Rectal smooth muscle tissue (tissue), 1 donor: ENCODE measurements around the gene EYS.

Experiments used
- H3K27ac ChIP-seq: one replicate; pipeline ENCODE4 v1.7.0; 2013; ENCODE audit warnings: low read depth, low read length, inconsistent platforms
- H3K27me3 ChIP-seq: one replicate; pipeline ENCODE4 v1.7.0; 2013; ENCODE audit warnings: low read length; ENCODE audit not compliant: control insufficient read depth, insufficient read depth
- H3K36me3 ChIP-seq: one replicate; pipeline ENCODE4 v1.7.0; 2013; ENCODE audit warnings: low read length; ENCODE audit not compliant: control insufficient read depth, insufficient read depth
- H3K4me1 ChIP-seq: one replicate; pipeline ENCODE4 v1.7.0; 2013; ENCODE audit warnings: low read length; ENCODE audit not compliant: control insufficient read depth, insufficient read depth
- H3K4me3 ChIP-seq: one replicate; pipeline ENCODE4 v1.7.0; 2013; ENCODE audit warnings: low read length
- H3K9ac ChIP-seq: one replicate; pipeline ENCODE4 v1.7.0; 2013; ENCODE audit warnings: low read length

Gene EYS

DNA sequence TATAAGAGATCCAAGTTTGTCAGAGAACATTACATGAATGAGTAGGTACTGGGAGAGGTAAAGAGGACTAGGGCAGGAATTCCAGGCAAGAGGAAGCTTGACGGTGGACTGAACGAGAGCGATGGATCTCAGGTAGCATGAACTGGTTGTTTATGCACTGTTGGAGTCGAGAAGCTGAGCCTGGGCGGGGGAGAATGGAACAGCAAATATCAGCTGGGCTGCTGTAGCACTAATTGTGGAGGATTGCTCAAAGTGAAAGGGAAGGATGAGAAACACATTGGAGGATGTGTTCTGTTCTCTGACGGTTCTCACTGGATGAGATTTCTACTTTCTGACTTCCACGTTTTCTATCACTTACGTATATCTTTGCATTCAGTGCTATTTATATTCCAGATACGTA, 1907.2 kb downstream of the EYS start:
- H3K36me3 ChIP-seq: no peaks in the 10 kb centered on the region
- no peak overlapping the region for H3K27ac ChIP-seq
- no peaks in the 10 kb centered on the region for H3K27me3 ChIP-seq
- H3K9ac ChIP-seq: no peak overlapping the region
- H3K4me3 ChIP-seq: no peak overlapping the region
- no peaks in the 10 kb centered on the region for H3K4me1 ChIP-seq

GRCh38 chr6:63799313-63799712, 1907.7 kb downstream of the EYS start:
- H3K27ac ChIP-seq: no peak overlapping the region
- H3K4me1 ChIP-seq: no peaks in the 10 kb centered on the region
- H3K4me3 ChIP-seq: no peak overlapping the region
- H3K27me3 ChIP-seq: no peaks in the 10 kb centered on the region
- H3K9ac ChIP-seq: no peak overlapping the region
- no peaks in the 10 kb centered on the region for H3K36me3 ChIP-seq

DNA sequence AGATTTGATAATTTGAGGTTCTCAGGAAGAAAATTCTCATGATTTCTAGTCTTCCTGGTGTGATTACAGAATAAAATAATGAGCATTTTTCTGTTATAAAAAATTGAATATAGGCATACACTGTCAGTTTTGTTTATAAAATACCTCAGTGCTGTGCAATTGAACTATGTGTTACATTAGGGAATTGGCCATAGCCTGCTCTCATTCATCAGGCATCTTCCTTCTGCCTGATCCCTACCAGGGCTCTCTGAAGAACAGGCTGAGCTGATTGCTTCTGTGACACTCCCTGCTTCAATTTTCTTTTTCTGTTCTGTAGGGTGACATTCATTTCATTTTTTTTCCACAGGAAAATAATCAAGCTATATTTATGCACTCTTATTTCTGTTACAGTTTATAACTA, 1908.6 kb downstream of the EYS start:
- H3K4me3 ChIP-seq: no peak overlapping the region
- H3K4me1 ChIP-seq: no peaks in the 10 kb centered on the region
- no peak overlapping the region for H3K9ac ChIP-seq
- no peak overlapping the region for H3K27ac ChIP-seq
- H3K27me3 ChIP-seq: no peaks in the 10 kb centered on the region
- H3K36me3 ChIP-seq: no peaks in the 10 kb centered on the region

DNA sequence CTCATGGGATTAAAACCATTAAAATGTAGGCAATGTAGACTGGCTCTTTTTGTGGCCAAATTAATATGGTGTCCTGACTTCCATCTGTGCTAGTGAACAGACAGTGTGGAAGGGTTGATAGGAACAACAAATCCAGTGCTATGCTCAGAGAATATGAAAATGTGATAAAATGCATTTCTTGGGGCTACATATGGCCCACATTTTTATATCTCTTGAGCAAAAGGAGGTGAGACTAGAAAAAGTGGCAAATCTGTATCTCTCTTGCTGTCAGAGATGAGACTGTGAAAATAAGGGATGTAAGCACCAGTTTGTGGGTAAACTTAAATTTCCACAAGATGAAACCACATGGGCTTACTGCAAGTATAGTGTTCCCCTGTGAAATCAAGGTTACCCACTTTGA, 1909.3 kb downstream of the EYS start:
- H3K27me3 ChIP-seq: no peaks in the 10 kb centered on the region
- H3K4me3 ChIP-seq: no peak overlapping the region
- H3K27ac ChIP-seq: no peak overlapping the region
- H3K36me3 ChIP-seq: no peaks in the 10 kb centered on the region
- no peak overlapping the region for H3K9ac ChIP-seq
- no peaks in the 10 kb centered on the region for H3K4me1 ChIP-seq

DNA sequence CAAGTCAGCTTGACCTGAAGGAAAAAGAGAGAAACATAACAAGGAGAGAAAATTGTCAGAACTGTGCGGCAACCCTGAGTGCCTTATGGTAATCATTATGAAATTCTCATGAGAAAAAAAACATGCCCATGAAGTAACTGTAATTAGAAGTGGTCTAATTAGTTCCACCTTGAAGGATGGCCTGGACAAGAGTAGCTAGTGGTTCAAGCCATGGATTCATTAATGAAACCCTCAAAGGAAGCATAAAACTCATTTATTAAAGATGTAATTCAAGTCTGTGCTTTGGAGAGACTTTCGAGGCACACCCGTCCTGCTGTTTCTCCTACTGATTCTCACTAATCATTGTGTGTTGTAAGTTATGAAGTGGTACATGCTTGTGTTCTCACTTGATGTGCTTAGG, 1911.2 kb downstream of the EYS start:
- H3K27ac ChIP-seq: no peak overlapping the region
- no peak overlapping the region for H3K9ac ChIP-seq
- H3K4me1 ChIP-seq: no peaks in the 10 kb centered on the region
- H3K36me3 ChIP-seq: no peaks in the 10 kb centered on the region
- H3K27me3 ChIP-seq: no peaks in the 10 kb centered on the region
- no peak overlapping the region for H3K4me3 ChIP-seq

GRCh38 chr6:63795006-63795405, 1912.0 kb downstream of the EYS start:
- Histone ChIP-seq H3K27me3 (no peaks in the 10 kb centered on the region), H3K27ac (no peak overlapping the region), H3K4me1 (no peaks in the 10 kb centered on the region), H3K4me3 (no peak overlapping the region), H3K9ac (no peak overlapping the region), H3K36me3 (no peaks in the 10 kb centered on the region)

- Histone ChIP-seq H3K27ac (no peak overlapping the region), H3K4me3 (no peak overlapping the region), H3K4me1 (no peaks in the 10 kb centered on the region), H3K36me3 (no peaks in the 10 kb centered on the region), H3K27me3 (no peaks in the 10 kb centered on the region), H3K9ac (no peak overlapping the region)
Observed at GRCh38 chr6:63793465-63794137, 1913.4 kb downstream of the EYS start.

DNA sequence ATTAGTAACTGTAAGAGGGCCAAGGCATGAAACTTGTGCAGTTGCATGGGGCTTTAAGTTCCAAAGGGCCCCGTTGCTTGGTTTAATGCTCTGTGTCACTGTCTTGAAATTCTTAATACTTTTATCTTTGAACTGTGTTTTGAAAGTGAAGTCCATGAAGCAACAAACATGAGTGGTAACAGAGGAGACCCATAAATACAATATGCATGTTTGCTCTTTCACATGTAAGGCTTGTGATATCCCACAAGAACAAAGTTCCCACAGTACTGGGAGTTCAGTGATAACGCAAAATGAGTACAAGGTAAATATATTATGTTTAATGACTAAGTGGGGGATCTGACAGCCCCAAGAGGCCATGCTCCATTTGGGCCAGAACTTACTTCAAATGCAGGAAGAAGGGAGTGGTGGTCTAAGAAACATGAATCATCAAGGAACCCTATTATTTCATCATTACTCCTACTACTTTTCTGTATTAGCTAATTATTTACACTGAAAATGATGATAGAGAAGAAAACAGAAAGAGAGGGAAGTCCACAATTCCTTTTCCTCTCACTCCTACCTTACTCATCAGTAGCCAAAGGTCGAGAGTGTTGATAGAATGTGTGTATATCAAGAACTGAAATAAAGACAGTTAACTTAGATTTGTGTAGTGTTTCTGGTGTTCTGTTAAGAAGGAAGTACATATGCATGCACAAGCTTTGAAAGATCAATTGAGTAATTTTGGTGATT, 1914.1 kb downstream of the EYS start:
- H3K4me3 ChIP-seq: no peak overlapping the region
- no peaks in the 10 kb centered on the region for H3K27me3 ChIP-seq
- H3K27ac ChIP-seq: no peak overlapping the region
- H3K9ac ChIP-seq: no peak overlapping the region
- no peaks in the 10 kb centered on the region for H3K4me1 ChIP-seq
- no peaks in the 10 kb centered on the region for H3K36me3 ChIP-seq

DNA sequence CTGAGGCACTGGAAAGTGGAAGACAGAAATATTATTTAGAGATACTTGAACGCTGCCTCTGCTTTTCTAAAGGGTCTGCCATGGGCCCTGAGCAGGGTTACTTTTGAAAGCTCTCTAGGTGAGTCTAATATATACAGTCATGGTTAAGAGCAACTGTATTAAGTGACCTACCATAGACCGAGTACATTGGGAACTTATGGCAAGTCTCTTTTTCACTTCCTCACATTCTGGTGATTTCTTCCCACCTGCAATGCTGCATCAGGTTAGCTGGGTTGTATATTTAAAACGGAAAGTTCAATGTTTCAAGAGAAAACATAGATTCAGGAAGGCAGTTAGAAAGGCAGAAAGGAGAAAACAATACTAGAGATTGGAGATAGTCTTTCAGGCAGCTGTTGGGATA, 1916.7 kb downstream of the EYS start:
- H3K9ac ChIP-seq: no peak overlapping the region
- H3K27me3 ChIP-seq: no peaks in the 10 kb centered on the region
- no peak overlapping the region for H3K4me3 ChIP-seq
- H3K27ac ChIP-seq: no peak overlapping the region
- H3K4me1 ChIP-seq: no peaks in the 10 kb centered on the region
- no peaks in the 10 kb centered on the region for H3K36me3 ChIP-seq

- no peak overlapping the region for H3K4me3 ChIP-seq
- no peaks in the 10 kb centered on the region for H3K4me1 ChIP-seq
- H3K36me3 ChIP-seq: no peaks in the 10 kb centered on the region
- no peak overlapping the region for H3K9ac ChIP-seq
- no peaks in the 10 kb centered on the region for H3K27me3 ChIP-seq
- no peak overlapping the region for H3K27ac ChIP-seq
Observed at GRCh38 chr6:63789699-63790098, 1917.3 kb downstream of the EYS start.

DNA sequence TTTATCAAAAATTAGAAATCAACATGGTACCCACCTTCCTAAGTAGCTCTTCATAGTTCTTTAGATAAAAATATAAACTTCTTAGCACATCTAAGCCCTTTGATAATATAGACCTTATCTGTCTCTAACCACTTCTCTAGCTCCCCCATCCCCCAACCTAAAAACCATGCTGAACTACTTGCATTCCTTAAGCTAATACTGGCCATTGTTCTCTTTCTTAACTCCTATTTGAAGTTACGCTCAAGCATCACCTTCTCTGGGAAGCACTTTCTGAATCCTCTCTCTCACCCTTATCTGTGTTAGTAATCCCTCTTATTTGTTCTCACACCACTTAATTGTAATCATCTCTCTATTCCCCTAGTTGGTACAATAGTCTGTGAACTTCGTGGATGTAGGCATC, 1918.5 kb downstream of the EYS start:
- no peak overlapping the region for H3K4me3 ChIP-seq
- H3K4me1 ChIP-seq: no peaks in the 10 kb centered on the region
- H3K36me3 ChIP-seq: no peaks in the 10 kb centered on the region
- no peak overlapping the region for H3K27ac ChIP-seq
- H3K27me3 ChIP-seq: no peaks in the 10 kb centered on the region
- no peak overlapping the region for H3K9ac ChIP-seq

- Histone ChIP-seq H3K27me3 (no peaks in the 10 kb centered on the region), H3K4me1 (no peaks in the 10 kb centered on the region), H3K27ac (no peak overlapping the region), H3K36me3 (no peaks in the 10 kb centered on the region), H3K4me3 (no peak overlapping the region), H3K9ac (no peak overlapping the region)
Observed at GRCh38 chr6:63787021-63787420, 1920.0 kb downstream of the EYS start.

GRCh38 chr6:63785006-63785405, 1922.0 kb downstream of the EYS start:
- Histone ChIP-seq H3K27ac (no peak overlapping the region), H3K4me1 (no peaks in the 10 kb centered on the region), H3K4me3 (no peak overlapping the region), H3K9ac (no peak overlapping the region), H3K36me3 (no peaks in the 10 kb centered on the region), H3K27me3 (no peaks in the 10 kb centered on the region)
